ENCODE results near the gene PI4KA. TPM values are rescaled to one million over a fixed set of nuclear protein-coding genes. Genes with fewer than 3 reads are reported as not detected.
"Not testable (repeated sequence)": the region's sequence is repeated elsewhere in the genome, so short reads cannot be mapped to it uniquely, and the experiment has no call there.

The PI4KA gene
- polyA plus RNA-seq, 4 donors = 54.0 to 73.4 (median 63.3) TPM

DNA sequence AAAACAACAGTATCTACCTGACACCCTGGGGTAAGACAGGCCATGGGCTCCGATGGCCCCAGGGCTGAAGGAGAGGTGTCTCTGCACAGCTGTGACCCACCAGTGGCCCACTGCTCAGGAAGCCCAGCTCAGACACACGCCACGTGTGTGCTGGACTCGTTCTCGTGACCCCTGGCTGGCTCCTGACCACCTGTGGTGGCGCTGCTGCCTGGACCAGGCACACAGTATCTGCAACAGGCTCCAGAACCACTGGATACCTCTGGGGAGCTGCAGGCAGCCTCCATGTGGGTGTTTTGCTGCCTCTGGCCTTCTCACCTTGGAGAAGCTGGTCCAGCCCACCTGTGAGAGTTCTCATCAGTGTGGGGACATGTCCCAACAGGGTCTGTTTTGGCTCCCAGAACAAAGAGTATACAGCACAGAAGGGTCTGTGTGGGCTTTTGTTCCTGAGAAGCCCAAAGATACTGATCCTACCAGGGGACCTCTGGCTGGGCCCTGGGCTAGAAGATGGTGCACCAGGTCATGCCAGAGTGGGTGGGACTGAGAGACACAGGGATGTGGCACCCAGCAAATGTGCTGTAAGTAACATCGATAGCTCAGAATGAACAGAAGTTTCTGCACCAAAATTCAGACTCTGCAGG lies 106.4 kb downstream of the PI4KA start:
- no peak for DNase-seq (ENCODE audit: low read depth in 4 of 4, low spot score in 3 of 4)

DNA sequence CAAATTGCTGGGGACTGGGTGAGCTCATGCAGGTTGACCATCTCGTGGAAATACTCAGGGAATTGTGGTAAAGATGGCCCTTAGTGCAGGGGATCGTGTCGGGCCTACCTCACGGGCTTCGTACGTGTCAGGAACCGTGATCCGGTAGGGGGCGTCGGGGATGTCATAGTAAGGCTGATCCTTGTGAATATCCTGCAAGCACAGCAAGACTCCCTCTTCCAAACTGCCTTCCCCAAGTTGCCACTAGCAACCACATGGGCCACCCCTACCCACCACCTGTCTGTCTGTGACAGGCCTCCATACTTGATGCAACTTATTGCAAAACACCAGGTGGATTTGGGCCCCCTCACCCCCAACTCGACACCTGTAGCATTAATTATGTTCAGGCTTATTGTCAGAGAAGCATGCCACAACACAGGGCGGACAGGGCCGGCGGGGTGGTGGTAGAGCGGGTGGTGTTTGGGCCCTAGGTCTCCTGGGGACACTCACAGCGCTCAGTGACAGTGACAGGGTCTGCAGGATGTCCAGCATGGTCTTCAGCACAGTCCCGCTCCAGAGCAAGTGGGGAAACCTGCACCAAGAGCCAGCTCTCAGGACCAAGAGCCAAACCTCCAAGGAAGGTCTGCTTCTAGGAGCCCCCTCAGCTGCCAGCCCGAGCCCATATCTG lies 107.3 kb downstream of the PI4KA start:
- DNase-seq (ENCODE audit: low read depth in 4 of 4, low spot score in 3 of 4) = no peak

DNA sequence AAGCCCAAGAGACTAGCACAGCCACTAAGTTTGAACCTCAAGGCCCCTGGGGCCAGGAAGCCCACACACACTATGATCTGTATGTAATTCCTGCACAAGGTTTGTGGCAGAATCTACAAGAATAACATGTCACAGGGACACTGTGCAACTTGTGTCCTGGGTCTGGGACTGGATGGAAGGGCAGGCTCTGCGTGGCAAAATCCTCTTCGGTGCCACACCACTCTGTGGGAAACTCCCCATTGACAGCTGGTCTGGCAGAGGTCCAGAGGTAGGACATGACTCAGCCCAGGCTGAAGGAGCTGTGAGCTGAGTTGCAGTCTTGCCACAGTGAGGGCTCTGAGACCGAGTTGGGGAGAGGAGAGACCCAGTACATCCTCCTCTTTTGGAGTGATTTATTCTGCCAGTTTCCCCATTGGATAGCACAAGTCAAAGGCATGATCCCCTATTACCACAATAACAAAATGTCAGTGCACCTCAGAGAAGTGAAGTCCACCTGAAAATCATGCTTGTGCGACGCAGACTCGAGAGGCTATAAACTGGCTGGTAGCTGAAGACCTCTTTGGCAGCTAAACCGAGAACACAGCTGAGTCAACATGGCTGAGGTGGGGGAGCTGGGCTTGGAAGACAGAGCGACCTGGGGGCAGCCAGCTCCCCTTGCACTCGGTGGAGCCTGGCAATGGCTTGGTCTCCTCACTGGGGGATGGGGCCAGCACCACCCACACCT lies 108.0 kb downstream of the PI4KA start:
- DNase-seq (ENCODE audit: low read depth in 4 of 4, low spot score in 3 of 4) = no peak

DNA sequence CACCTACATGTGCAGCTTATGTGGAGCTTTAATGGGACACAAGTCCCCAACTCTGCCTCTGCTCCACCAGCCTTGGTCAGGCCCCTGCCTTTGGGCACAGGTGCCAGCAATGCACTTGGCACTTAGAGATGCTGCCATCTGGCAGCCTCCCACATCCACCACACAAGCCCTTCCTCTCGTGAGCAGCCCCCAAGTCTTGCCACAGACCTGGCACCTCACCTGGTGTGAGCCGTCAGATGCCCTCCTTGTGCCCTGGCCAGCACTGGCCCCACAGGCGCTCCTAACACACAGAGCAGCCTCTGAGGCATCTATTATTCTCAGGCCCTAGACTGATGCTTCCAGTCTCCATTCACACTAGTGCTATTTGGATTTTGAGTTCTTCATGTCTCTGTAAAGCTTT lies 109.2 kb downstream of the PI4KA start:
- DNase-seq (ENCODE audit: low read depth in 4 of 4, low spot score in 3 of 4) = no peak

DNA sequence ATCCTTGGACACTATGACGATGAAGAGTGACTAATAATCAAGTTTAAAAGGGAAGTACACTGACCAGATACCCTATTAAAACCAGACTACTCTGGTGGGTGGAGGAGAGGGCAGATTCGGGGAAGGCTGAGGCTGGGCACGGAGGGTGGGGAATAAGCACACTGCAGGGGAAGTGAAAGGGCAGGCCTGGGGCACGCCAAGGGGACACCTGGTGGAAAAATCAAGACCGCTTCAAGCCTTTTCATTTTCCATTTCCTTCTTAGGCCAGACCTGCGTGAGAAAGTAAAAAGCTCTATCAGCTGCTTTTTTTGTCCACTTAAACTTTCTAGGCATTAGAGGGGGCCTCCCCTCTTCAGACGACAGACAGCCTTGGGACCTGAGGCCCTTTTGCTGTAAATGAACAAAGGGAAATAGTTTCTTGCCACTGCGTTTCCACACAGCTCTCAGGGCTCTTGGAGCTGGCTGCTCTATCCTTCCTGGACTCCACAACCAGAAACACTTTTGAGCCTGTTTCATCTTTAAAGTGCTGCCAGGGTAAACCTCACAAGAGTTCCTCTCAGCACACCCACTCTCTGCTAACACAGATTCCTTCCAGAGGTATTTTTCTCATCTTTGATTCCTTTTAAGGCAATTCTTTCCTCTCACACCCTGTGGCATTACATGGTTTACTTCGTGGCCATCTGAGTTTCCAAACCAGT lies 109.7 kb downstream of the PI4KA start:
- DNase-seq (ENCODE audit: low read depth in 4 of 4, low spot score in 3 of 4) = no peak

DNA sequence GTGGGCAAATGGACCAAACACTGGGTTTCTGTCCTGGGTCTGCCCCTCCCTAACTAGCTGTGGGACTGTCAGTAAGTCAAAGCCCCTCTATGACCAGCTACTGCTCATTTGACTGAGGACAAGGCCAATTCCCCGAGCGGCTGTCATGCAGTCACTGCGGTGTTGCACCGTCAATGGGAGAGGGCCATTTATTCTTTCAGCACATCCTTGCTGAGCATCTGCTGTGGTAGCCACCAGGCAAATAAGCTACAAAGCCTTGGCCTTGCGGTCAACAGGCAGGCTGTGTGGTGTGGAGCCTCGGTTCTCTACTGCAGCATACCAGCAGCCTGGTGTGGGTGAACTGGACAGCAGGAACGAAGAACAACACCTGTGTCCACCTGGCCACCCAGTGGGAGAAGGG lies 110.5 kb downstream of the PI4KA start:
- no peak for DNase-seq (ENCODE audit: low read depth in 4 of 4, low spot score in 3 of 4)

DNA sequence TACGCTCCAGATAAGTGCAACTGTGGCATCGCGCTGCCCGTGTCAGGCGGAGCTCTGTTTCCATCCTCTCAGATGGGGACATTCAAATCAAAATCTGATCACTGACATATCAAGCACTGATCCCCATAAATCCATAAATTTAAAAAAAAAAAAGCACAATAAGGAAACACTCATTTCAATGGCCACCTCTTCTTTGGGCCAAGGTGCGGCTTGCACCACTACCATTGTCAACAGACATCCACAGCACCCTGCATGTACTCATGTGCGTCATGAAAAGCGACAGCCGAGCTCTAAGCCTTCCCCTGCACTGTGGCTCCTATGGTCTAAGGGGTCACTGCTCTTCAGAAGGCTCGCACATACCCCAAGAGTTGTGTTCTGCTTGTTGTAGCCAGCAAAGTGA lies 111.4 kb downstream of the PI4KA start:
- DNase-seq (ENCODE audit: low read depth in 4 of 4, low spot score in 3 of 4) = no peak

DNA sequence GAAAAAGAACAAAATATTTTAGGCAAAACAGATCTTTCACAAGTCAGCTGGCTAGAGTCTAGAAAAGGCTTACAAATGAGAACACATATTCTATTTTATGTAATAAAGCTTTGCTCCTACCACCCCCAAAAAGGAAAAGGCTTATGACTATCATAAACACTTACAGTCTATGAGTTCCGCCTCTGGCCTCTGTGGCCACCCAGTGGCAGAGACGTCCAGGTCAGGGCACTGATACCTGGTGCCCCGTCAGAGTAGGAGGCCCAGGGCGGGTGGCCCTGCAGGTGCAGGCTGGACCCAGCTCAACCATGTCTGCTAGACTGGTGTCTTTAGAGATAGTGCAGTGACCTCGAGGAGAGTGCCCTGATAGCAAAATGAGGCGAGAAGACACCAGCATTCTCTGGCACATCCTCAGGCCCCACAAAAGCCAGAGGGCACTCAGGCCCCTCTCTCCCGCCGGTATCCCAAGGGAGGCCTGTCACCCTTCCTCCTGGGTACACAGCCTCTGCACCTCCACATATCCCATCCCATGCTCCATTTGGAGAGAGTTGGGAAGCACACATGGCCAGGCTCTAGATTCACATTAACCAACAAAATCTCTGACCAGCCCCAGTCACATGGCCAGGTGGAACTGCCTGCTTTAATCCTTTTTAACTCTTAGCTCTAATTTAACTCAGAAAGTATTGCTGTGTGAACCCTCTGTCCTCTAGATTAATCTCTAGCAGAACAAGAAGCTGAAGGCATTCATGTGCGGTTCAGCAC lies 112.0 kb downstream of the PI4KA start:
- no peak for DNase-seq (ENCODE audit: low read depth in 4 of 4, low spot score in 3 of 4)

DNA sequence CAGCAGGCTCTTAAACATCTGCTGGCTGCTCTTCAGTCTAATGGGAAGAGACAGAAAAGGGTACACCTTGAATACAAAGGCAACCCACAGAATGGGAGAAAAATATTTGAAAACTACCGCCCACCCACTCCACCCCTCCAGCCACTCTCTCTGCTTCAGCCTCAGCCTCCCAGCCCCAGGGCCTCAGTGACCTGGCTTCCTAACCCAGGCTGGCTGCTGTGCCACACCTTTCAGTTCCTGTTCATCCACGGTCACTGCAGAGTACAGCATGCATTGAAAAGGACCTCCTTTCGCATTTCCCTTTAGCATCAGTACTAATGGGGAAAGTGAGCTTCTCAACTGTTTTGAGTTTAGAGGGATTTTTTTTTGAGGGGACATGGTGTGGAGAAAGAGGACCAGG lies 113.5 kb downstream of the PI4KA start:
- DNase-seq (ENCODE audit: low read depth in 4 of 4, low spot score in 3 of 4) = no peak

DNA sequence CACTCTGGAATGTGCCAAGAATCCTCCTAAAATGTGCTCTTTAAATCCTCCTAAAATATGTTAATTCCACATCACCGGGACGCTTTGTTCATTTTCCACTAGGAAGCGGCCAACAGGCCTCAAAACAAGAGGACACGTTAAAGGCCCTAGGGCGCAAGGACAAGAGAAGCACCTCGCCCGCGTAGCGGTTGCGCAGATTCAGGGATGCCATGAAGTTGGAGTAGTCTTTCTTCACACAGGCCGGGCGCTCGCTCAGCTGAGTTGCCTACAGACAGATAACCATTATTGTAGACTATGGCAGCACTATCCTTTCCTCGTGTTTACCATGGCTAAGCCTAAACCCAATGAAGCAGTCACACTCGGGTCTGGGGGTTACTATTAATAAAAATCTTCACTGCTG lies 114.2 kb downstream of the PI4KA start:
- DNase-seq (ENCODE audit: low read depth in 4 of 4, low spot score in 3 of 4) = no peak

DNA sequence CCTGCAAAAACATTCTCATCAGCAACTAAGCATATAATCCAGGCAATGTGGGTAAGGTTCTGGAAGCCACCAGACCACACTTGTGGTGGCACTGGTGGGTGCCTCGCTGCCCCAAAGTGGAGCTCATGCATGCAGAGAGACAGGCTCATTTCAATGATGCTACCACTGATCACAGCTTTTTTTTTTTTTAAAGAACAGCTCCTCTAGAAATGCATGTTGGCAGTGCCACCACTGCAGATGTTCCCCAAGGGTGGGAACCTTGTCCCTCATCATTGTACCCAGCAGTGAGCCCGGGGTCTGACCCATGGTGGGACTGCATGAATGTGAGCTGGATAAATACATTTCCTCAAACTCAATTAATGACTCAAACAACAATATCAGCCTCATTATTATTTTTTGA lies 115.8 kb downstream of the PI4KA start:
- DNase-seq (ENCODE audit: low read depth in 4 of 4, low spot score in 3 of 4) = no peak

DNA sequence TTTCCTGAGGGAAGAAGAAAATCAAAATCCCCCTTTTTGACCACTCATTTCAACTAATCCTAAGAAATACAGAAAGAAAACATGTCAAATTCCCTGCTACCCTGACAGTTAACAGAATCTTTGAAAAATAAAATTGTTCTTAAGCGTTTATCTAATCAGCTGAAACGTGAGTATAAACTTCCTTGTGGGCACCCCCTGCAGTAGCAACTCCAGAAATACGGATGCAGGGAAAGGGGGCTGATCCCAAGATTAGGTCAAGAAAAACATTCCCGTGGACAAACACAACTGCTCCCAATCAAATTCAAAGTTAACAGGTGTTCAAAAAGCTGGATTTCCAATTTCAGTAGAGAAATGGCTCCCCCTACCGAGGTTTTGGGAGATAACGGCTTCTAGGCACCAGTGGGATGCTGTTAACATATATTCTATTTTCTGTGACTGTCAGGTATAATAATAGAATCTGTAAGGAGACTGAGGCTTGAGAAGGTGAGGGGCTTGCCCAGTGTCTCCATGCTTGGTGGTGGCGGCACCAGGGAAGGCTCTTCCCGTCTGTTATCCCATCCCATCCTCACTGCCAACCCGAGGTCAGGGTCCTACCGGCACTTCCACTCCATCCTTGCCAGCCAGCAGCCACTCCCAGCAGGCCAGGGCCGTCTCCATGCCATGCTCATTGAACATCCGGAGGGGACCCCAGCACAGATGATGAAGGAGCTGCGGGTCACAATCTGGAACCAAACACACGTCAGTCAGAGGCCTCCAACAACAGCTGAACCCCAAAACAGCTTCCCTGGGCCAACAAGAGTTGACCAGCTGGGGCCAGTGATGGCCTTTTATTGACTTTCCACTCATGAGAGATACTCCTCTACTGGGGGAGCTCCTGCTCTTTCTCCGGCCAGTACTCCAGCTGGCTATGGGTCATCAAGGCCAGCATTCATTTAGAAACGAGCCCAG lies 116.7 kb downstream of the PI4KA start:
- peak in 1 of 4 donors; percentile 12 for DNase-seq (ENCODE audit: low read depth in 4 of 4, low spot score in 3 of 4)

DNA sequence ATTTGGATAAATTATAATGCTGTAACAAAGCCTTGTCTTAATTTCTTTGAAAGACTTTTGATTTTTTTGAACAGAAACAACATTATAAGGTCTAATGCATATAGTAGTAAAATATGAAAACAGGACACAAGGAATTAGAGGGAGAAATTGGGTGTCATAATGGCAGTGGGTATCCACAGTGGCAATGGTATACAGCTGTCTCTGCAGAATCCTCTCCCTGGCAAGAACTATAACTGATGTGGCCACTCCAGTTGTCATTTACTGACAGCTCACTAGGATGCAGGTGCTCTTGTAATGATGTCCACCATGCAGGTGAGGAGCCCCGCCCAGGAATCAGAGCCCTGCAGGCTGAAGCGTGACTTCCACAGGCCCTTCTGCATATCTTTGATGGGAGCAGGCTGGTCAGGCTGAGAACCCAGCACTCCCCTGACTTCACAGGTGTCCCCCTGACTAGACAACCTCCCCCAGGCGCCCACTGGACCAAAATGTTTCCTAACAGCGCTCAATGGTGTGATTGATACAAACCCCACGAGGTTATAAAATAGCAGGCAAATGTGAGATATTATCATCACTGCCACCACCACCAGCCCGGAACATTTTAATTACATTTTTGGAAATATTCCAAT lies 117.5 kb downstream of the PI4KA start:
- no peak for DNase-seq (ENCODE audit: low read depth in 4 of 4, low spot score in 3 of 4)

DNA sequence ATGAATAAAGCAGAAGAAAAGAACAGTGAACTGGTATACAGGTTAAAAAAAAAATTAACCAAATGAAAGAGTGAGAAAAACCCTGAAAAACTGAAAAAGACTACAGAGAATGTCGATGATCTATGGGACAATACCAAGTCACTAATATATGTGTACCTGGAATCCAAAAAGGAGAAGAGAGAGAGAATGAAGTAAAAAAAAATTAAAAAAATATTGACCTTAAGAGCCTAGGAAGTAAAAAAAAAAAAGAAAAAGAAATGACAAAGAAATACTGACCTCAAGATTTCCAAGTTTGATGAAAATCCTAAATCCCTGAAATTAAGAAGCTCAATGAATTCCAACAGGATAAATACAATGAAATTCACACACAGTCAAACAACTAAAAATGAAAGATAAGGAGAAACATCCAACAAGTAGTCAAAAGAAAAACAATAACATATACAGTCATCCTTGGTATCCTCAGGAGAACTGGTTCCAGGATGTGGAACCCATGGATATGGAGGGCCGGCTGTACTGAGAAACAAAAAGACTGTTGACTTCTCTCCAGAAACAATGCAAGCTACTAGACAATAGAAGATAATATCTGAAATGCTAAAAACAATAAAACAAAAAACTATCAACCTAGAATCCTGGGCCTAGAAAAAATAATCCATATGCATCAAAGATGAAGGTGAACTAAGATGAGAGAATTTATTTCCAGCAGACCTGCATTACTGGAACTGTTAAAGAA lies 118.2 kb downstream of the PI4KA start:
- DNase-seq (ENCODE audit: low read depth in 4 of 4, low spot score in 3 of 4) = no peak

DNA sequence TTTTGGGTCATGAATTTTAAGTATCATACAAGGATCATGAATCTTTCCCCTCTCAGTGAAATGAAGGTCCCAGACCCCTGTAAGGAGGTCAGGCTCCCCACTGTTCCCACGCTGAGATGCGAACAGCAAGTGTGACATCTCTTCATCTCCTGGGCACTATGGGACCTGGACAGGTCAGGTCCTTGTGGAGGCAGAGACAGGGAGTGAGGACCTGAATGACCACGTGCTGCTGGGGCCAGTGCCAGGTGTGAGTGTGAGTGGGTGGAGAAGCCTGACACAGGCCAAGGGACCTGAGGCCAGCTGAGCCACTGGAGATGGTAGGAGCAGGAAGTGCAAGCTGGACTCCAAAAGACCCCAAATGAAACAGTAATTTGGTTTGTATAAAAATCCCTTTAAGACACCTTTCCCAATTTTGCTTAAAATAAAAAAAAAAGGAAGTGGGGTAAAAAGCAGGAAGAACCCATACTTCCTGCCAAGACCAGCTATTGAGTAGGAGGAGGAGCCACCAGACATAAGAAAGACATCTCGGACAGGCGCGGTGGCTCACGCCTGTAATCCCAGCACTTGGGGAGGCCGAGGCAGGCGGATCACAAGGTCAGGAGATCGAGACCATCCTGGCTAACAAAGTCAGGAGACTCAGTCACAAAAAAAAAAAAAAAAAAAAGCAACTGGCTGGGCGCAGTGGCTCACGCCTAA lies 120.1 kb downstream of the PI4KA start:
- no peak for DNase-seq (ENCODE audit: low read depth in 4 of 4, low spot score in 3 of 4)

DNA sequence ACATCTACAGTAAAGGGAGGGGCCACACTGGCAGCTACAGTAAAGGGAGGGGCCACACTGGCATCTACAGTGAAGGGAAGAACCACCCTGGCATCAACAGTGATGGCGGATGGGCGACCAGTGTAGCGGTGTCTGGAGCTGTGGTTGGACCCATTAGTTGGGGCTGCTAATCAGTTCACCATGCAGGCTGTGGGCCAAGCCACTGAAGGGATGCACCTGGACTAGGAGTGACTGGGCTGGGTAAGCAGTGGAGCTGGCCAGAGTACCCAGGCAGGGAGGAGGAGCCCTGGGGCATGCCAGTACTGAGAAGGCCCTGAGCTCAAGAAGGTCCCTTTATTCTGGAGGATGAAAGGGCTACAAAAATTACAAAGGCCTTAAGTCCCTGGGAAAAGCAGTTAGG lies 121.7 kb downstream of the PI4KA start:
- DNase-seq (ENCODE audit: low read depth in 4 of 4, low spot score in 3 of 4) = not testable (repeated sequence)

DNA sequence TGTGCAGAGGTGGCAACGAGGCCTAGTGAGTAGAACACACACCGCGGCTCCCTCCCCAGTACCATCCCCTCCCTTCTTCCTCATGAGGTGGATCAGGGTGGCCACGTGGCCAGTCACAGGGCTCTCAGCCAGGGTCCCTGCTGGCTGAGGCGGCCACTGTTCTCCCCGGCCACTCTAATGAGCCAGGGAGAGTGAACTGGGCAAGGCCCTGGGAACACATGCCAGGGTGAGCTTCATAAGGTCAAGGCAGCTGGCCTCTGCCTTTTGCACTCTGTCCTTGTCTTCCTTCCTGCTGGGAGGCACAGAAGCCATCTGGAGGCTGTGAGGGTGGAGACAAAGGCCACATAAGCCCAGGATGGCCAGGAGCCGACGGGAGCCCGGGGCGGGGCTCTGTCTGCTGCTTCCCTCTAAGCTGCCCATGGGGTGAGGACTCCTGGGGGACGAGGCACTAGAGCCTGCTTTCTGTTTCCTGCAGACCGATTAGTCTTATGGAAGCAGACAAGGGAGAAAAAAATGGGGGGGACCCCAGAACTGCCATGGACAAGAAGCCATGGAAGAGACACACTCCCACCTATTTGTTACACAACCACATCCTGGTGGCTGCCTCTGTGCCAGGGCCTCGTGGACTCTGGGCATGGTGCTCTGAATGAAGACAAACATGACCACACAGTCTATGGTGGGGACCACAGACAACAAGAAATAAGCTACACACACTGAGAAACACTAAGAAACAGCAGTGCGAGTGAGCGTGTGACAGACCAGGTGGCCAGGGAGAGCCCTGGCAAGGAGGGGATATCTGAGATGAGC lies 123.1 kb downstream of the PI4KA start:
- DNase-seq (ENCODE audit: low read depth in 4 of 4, low spot score in 3 of 4) = not testable (repeated sequence)

Data from right renal pelvis (tissue), 4 donors.